HEK293 (cell line): ENCODE results near the gene LRP1.
A peak's percentile ranks its signal among the peaks of the same experiment; 100 is the strongest.

Experiments used
- CTCF ChIA-PET: fragments of 350-600 bp; formaldehyde crosslinking; extraction: SDS; loops from one replicate; lab custom pipeline; 2021; ENCODE audit warnings: antibody characterized with exemption; lab: Yijun Ruan, JAX
- POLR2A ChIA-PET: fragments of 300-600 bp; formaldehyde crosslinking; extraction: SDS; loops from one replicate; lab custom pipeline; 2020; ENCODE audit warnings: antibody characterized with exemption, inconsistent platforms; lab: Yijun Ruan, JAX
- H3K27ac ChIP-seq: fragments of 200-500 bp; sonication (Bioruptor generic); 2 replicates; pipeline ENCODE4 v1.5.1; 2014; ENCODE audit warnings: low read depth, low read length, control low read depth, inconsistent platforms; ENCODE audit errors: extremely low read depth
- H3K36me3 ChIP-seq, 2 experiments: fragments of 200-500 bp in 1 of 2; sonication (Bioruptor generic) in 1 of 2; 1 replicate in 1 of 2; 2 replicates in 1 of 2; pipeline ENCODE4 v1.5.1; 2014 to 2017; ENCODE audit warnings: inconsistent platforms in 2 of 2, low read length in 2 of 2; ENCODE audit not compliant: control insufficient read depth in 2 of 2, insufficient read depth in 1 of 2
- H3K4me1 ChIP-seq: fragments of 200-500 bp; sonication (Bioruptor generic); 2 replicates; pipeline ENCODE4 v1.5.1; 2014; ENCODE audit warnings: mild to moderate bottlenecking, low read length, inconsistent platforms; ENCODE audit not compliant: control insufficient read depth, insufficient read depth
- H3K4me3 ChIP-seq: 2 replicates; pipeline ENCODE4 v1.5.1; 2011; ENCODE audit warnings: low read depth, mild to moderate bottlenecking, control low read depth, low read length, moderate library complexity
- H3K9me3 ChIP-seq: fragments of 200-500 bp; sonication (Bioruptor generic); 2 replicates; pipeline ENCODE4 v1.5.1; 2014; ENCODE audit warnings: low read depth, low read length, inconsistent platforms; ENCODE audit not compliant: control insufficient read depth, insufficient read depth
- EGR2 ChIP-seq: fragments of 450-650 bp; formaldehyde crosslinking; IDR thresholded peaks from 2 replicates; pipeline ENCODE4 v1.5.1; 2016; ENCODE audit warnings: low read depth, missing biosample characterization, missing genetic modification characterization
- HOXC10 ChIP-seq: sonication (generic); formaldehyde crosslinking; IDR thresholded peaks from 2 replicates; pipeline ENCODE4 v1.8.1; 2023; ENCODE audit warnings: mild to moderate bottlenecking, missing genetic modification reagents
- SETDB1 ChIP-seq: IDR thresholded peaks from one replicate; pipeline ENCODE4 v1.6.1; 2017; ENCODE audit warnings: mild to moderate bottlenecking, low read length, moderate library complexity, mixed read lengths; ENCODE audit not compliant: insufficient read length
- SP2 ChIP-seq: fragments of 450-650 bp; formaldehyde crosslinking; IDR thresholded peaks from 2 replicates; pipeline ENCODE4 v1.5.1; 2016; ENCODE audit warnings: missing biosample characterization, missing genetic modification characterization
- ZBTB8A ChIP-seq: fragments of 450-650 bp; formaldehyde crosslinking; IDR thresholded peaks from 2 replicates; pipeline ENCODE4 v1.5.1; 2016; ENCODE audit warnings: missing biosample characterization, missing genetic modification characterization
- ZFHX2 ChIP-seq: fragments of 450-650 bp; formaldehyde crosslinking; conservative IDR thresholded peaks from 2 replicates; pipeline ENCODE4 v1.5.1; 2016; ENCODE audit warnings: missing biosample characterization, missing genetic modification characterization
- ZNF10 ChIP-seq: fragments of 450-650 bp; formaldehyde crosslinking; IDR thresholded peaks from 2 replicates; pipeline ENCODE4 v1.5.1; 2017; ENCODE audit warnings: missing biosample characterization, missing genetic modification characterization
- ZNF121 ChIP-seq: fragments of 450-650 bp; formaldehyde crosslinking; IDR thresholded peaks from 2 replicates; pipeline ENCODE4 v1.5.1; 2016; ENCODE audit warnings: missing biosample characterization, missing genetic modification characterization
- ZNF157 ChIP-seq: fragments of 450-650 bp; formaldehyde crosslinking; IDR thresholded peaks from 2 replicates; pipeline ENCODE4 v1.5.1; 2016; ENCODE audit warnings: missing biosample characterization, missing genetic modification characterization
- ZNF214 ChIP-seq: fragments of 450-650 bp; formaldehyde crosslinking; IDR thresholded peaks from 2 replicates; pipeline ENCODE4 v1.5.1; 2017; ENCODE audit warnings: missing biosample characterization, mild to moderate bottlenecking, missing genetic modification characterization, borderline replicate concordance
- ZNF501 ChIP-seq: fragments of 450-650 bp; formaldehyde crosslinking; IDR thresholded peaks from 2 replicates; pipeline ENCODE4 v1.5.1; 2016; ENCODE audit warnings: missing biosample characterization, missing genetic modification characterization
- ZNF544 ChIP-seq: fragments of 450-650 bp; formaldehyde crosslinking; IDR thresholded peaks from 2 replicates; pipeline ENCODE4 v1.5.0; 2017; ENCODE audit warnings: missing biosample characterization, missing genetic modification characterization
- ZNF664 ChIP-seq: fragments of 450-650 bp; formaldehyde crosslinking; IDR thresholded peaks from 2 replicates; pipeline ENCODE4 v1.5.1; 2016; ENCODE audit warnings: missing biosample characterization, missing genetic modification characterization
- ZSCAN30 ChIP-seq: fragments of 450-650 bp; IDR thresholded peaks from 2 replicates; pipeline ENCODE4 v1.5.1; 2018; ENCODE audit warnings: missing biosample characterization, mild to moderate bottlenecking, missing genetic modification characterization, moderate library complexity
- TF ChIP-seq, protein P1 (sequence below): fragments of 450-650 bp; formaldehyde crosslinking; IDR thresholded peaks from 2 replicates; pipeline ENCODE4; 2016; ENCODE audit warnings: missing biosample characterization, missing genetic modification characterization
- TF ChIP-seq, protein P2 (sequence below): fragments of 450-650 bp; IDR thresholded peaks from 2 replicates; pipeline ENCODE4 v1.5.1; 2018; ENCODE audit warnings: missing biosample characterization, mild to moderate bottlenecking, missing genetic modification characterization

Gene LRP1

DNA sequence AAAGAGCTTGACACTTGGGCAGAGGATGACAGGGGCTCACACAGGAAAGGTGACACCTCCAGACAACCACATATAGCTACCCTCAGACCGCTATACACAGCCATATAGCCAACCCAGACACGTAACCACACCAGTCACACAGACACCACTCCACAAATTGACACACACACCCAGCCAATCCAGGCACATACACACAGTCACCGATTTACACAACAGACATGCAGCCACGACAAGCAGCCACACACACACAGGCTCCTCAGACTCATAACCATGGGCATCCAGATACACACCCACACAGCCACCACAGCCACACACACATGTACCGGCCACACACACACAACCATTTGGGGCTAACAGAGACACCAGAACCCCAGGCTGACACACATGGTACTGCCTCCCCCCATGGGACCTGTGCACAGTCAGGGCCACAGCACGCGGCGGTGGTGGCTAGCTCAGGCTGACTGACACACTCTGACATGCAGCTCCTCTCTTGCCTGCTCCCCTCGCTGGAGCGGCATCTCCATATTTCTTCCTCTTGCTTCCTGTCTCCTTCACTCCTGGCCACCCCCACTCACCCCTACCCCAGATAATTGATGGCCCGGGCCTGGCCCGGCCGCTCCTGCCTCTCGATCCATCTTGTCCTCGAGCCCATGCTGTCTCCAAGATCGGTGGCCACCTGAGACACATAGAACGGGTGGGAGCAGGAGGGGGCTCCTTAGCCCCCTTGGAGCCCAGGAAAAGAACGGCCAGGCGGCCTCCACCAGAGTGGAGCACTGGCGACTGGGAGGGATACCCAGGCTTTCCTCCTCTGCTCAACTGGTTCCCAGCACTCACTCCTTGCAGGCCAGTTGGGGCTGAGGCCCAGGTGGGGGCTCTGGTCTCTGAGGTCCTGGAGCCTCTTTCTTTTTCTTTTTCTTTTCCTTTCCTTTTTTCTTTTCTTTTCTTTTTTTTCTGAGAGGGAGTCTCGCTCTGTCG is 95.2 kb downstream of the LRP1 start (continued):
- TF ChIP-seq, protein P1, sequence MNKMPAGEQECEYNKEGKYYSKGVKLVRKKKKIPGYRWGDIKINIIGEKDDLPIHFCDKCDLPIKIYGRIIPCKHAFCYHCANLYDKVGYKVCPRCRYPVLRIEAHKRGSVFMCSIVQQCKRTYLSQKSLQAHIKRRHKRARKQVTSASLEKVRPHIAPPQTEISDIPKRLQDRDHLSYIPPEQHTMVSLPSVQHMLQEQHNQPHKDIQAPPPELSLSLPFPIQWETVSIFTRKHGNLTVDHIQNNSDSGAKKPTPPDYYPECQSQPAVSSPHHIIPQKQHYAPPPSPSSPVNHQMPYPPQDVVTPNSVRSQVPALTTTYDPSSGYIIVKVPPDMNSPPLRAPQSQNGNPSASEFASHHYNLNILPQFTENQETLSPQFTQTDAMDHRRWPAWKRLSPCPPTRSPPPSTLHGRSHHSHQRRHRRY (tag by site-specific recombination): peak; percentile 51; the same call in 1 of the 2 replicates

DNA sequence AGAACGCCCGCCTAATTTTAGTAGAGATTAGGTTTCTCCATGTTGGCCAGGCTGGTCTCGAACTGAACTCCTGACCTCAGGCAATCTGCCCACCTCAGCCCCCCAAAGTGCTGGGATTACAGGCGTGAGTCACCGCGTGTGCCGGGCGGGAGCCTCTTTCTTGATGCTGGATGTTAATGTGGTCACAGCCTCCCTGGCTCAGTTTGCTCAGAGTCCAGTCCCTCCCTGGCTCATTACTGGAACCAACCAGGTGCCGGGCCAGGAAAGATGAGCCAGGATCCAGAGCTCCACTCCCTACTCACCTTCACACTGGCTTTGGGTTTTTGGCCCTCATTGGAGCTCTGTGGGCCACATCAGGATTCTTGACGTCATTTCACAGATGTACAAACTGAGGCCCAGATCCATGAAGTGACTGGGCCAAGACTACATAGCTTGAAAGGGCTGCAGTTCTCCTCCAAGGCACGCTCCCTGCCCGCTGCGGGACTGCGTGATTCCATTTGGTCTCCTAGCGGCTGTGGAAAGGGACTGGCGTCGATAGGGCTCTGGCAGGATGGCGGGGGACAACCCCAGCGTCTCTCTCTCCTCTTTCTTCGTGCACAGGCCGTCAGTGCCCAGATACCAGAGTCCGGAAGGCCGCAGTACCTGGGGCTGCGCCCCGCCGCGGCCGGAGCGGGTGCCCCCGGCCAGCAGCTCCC is 96.1 kb downstream of the LRP1 start:
- Histone ChIP-seq H3K9me3 (no peaks in the 10 kb centered on the region), H3K36me3 (no peaks in the 10 kb centered on the region), H3K27ac (no peak overlapping the region), H3K4me1 (peaks cover 5% of the 10 kb centered on the region), H3K4me3 (no peak overlapping the region)
- POLR2A ChIA-PET: no interaction called here
- CTCF ChIA-PET: interaction anchor here (0.9 to 13.7 kb wide), 2 partner anchors 10 to 16 kb away, joined by 5 to 192 read pairs; a partner anchor contains a TSS
- TF ChIP-seq ZNF664 (no peak), ZFHX2 (tag by site-specific recombination) (0 out of 2 replicates have a peak, but pooled peaks have one; percentile 6), ZNF214 (tag by site-specific recombination) (no peak)

DNA sequence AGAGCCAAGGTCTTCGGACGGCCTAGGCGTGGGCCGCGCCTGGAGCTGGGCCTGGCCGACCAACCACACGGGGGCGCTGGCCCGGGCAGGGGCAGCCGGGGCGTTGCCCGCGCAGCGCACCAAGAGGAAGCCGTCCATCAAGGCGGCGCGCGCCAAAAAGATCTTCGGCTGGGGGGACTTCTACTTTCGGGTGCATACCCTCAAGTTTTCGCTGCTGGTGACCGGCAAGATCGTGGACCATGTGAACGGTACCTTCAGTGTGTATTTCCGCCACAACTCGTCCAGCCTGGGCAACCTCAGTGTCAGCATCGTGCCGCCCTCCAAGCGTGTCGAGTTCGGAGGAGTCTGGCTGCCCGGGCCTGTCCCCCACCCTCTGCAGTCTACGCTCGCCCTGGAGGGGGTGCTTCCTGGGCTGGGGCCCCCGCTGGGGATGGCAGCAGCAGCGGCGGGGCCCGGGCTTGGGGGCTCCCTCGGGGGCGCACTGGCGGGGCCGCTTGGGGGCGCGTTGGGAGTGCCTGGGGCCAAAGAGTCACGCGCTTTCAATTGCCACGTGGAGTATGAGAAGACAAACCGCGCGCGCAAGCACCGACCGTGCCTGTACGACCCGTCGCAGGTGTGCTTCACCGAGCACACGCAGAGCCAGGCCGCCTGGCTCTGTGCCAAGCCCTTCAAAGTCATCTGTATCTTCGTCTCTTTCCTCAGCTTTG is 96.8 kb downstream of the LRP1 start:
- H3K4me1 ChIP-seq: peaks cover 5% of the 10 kb centered on the region
- POLR2A ChIA-PET: interaction anchor here (1.1 to 2.7 kb wide), 2 partner anchors 15 to 18 kb away, joined by 3 to 16 read pairs; no protein-coding TSS in a partner anchor
- CTCF ChIA-PET: interaction anchor here (0.6 to 23.3 kb wide), 6 partner anchors 9 to 228 kb away, joined by 3 to 628 read pairs (median 6); partner anchors contain the start of gene NXPH4

DNA sequence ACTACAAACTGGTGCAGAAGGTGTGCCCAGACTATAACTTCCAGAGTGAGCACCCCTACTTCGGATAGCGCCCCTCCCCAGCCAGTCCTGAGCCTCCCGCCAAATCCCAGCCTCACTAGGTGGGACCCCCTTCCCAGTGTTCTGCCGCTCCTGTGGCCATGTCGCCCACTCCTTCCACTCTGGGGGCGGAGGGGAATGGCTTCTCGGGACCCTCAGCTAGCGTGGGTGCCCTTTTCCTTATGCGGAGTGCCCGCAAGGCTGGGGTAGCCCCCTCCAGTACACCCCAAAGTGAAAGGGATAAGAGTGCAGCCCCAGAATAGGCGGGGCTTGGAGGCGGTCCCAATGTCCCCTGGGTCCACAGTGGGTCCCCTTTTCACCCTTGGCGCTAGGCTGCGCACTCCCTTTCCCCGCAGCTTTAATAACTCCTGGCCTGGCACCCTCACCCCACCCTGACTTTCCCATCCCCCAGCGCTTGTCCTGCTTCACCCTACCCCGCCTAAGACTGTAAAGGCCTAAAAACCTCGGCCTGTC is 97.5 kb downstream of the LRP1 start:
- ChIA-PET CTCF (interaction anchor here (0.6 to 23.3 kb wide), 5 partner anchors 10 to 227 kb away, joined by 3 to 628 read pairs (median 6); partner anchors contain the start of gene NXPH4), POLR2A (interaction anchor here (1.1 to 2.7 kb wide), 2 partner anchors 14 to 17 kb away, joined by 3 to 16 read pairs; no protein-coding TSS in a partner anchor)
- Histone ChIP-seq H3K4me1 (peaks cover 5% of the 10 kb centered on the region), H3K4me3 (no peak overlapping the region), H3K9me3 (no peaks in the 10 kb centered on the region), H3K36me3 (peaks cover 0 to 1% of the 10 kb centered on the region in 2 experiments; a peak in 1 of 3 replicates), H3K27ac (no peak overlapping the region)
- peak; percentile 38 for TF ChIP-seq ZFHX2 (tag by site-specific recombination)
- TF ChIP-seq ZBTB8A (tag by site-specific recombination): peak; percentile 56; the same call in 1 of the 2 replicates
- no peak for TF ChIP-seq ZNF501
- TF ChIP-seq HOXC10 (CRISPR knock-in tag): no peak
- TF ChIP-seq SP2 (tag by site-specific recombination): 0 out of 2 replicates have a peak, but pooled peaks have one; percentile 7
- 0 out of 2 replicates have a peak, but pooled peaks have one; percentile 11 for TF ChIP-seq EGR2 (tag by site-specific recombination)

More for the DNA sequence above, 96.8 kb downstream of the LRP1 start:
- H3K4me3 ChIP-seq: no peak overlapping the region
- TF ChIP-seq ZNF544 (peak; percentile 75; the same call in 1 of the 2 replicates), ZSCAN30 (tag by site-specific recombination) (peak; percentile 30; the same call in 1 of the 2 replicates), SETDB1 (no peak), ZNF157 (no peak), ZNF121 (tag by site-specific recombination) (peak; percentile 88), ZNF10 (0 out of 2 replicates have a peak, but pooled peaks have one; percentile 25)
- TF ChIP-seq, protein P2, sequence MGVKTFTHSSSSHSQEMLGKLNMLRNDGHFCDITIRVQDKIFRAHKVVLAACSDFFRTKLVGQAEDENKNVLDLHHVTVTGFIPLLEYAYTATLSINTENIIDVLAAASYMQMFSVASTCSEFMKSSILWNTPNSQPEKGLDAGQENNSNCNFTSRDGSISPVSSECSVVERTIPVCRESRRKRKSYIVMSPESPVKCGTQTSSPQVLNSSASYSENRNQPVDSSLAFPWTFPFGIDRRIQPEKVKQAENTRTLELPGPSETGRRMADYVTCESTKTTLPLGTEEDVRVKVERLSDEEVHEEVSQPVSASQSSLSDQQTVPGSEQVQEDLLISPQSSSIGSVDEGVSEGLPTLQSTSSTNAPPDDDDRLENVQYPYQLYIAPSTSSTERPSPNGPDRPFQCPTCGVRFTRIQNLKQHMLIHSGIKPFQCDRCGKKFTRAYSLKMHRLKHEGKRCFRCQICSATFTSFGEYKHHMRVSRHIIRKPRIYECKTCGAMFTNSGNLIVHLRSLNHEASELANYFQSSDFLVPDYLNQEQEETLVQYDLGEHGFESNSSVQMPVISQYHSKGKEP (tag by site-specific recombination): peak; percentile 85
- no peaks in the 10 kb centered on the region for H3K36me3 ChIP-seq
- no peaks in the 10 kb centered on the region for H3K9me3 ChIP-seq
- H3K27ac ChIP-seq: no peak overlapping the region
